ENCODE results near the gene ASB17. TPM values are rescaled to one million over a fixed set of nuclear protein-coding genes. Genes with fewer than 3 reads are reported as not detected.
"Not testable (repeated sequence)": the region's sequence is repeated elsewhere in the genome, so short reads cannot be mapped to it uniquely, and the experiment has no call there.

The ASB17 gene
- total RNA-seq, 1 donor from 2014 or later = not detected

DNA sequence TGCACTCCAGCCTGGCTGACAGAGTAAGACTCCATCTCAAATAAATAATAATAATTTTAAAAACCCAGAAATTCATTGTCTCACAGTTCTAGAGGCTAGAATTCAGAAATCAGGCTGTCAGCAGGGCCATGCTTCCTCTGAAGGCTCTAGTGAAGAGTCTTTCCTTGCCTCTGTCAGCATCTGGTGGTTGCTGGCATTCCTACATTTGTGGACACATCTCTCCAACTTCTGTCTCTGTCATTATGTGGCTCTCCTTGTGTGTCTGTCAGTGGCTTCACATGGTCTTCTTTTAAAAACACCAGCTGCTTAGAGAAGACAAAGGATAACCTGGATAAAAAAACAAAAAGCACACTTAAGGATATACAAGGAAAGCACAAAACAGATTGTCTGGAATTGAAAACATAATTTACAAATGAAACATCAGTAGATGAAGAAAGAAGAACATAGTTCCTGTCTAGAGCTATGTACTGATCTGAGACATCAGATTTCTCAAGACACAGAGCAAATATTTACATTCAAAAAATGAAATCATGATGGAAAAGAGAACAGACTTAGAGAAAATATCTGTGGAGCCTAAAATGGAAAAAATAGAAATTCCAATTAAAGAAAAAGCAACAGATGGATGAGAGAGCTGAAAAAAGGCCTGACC lies 32.7 kb upstream of the ASB17 start:
- Histone ChIP-seq H3K9me3 (no peaks in the 10 kb centered on the region), H3K4me3 (no peak overlapping the region), H3K27ac (no peak overlapping the region), H3K36me3 (no peaks in the 10 kb centered on the region), H3K27me3 (ENCODE audit: low read depth) (no peaks in the 10 kb centered on the region), H3K4me1 (no peaks in the 10 kb centered on the region)
- no peak for TF ChIP-seq CTCF (IDR thresholded peaks at IDR 0.05)
- intact Hi-C loops (cut with DNase I) = no loop called here
- ATAC-seq = no peak
- no peak for DNase-seq

GRCh38 chr1:75964110-75964759 lies 32.0 kb upstream of the ASB17 start:
- ATAC-seq; intact Hi-C loops (cut with DNase I); H3K27ac ChIP-seq: not testable (repeated sequence)

GRCh38 chr1:75954586-75954985 lies 22.4 kb upstream of the ASB17 start:
- H3K27me3 ChIP-seq (ENCODE audit: low read depth) = no peaks in the 10 kb centered on the region
- no peak for DNase-seq
- no peaks in the 10 kb centered on the region for H3K4me1 ChIP-seq
- TF ChIP-seq CTCF (IDR thresholded peaks at IDR 0.05) = no peak
- H3K4me3 ChIP-seq = no peak overlapping the region
- no peaks in the 10 kb centered on the region for H3K36me3 ChIP-seq
- no peak for ATAC-seq
- intact Hi-C loops (cut with DNase I) = no loop called here
- no peaks in the 10 kb centered on the region for H3K9me3 ChIP-seq
- H3K27ac ChIP-seq = no peak overlapping the region

More at GRCh38 chr1:75964110-75964759, 32.0 kb upstream of the ASB17 start:
- H3K4me1 ChIP-seq; H3K27me3 ChIP-seq (ENCODE audit: low read depth); H3K36me3 ChIP-seq; DNase-seq; H3K9me3 ChIP-seq; H3K4me3 ChIP-seq: not testable (repeated sequence)

DNA sequence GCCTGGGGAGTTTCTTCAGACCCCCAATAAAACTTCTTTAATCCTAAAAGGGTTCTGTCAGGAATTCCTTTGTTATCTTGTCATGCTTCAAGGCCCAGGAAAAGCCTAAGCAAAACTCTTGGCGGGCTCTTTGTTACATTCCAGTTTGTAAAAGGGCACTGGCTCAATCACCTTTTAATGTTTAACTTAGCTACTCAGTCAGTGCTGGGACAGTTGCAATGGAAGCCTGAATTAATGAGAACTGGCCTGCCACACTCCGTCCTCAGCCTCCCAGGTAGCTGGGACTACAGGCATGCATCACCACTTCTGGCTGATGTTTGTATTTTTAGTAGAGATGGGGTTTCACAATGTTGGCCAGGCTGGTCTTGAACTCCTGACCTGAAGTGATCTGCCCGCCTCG lies 21.3 kb upstream of the ASB17 start:
- Histone ChIP-seq H3K4me3 (no peak overlapping the region), H3K27ac (no peak overlapping the region), H3K36me3 (no peaks in the 10 kb centered on the region), H3K27me3 (ENCODE audit: low read depth) (no peaks in the 10 kb centered on the region), H3K9me3 (no peaks in the 10 kb centered on the region), H3K4me1 (no peaks in the 10 kb centered on the region)
- no peak for DNase-seq
- TF ChIP-seq CTCF (IDR thresholded peaks at IDR 0.05) = no peak
- no peak for ATAC-seq
- intact Hi-C loops (cut with DNase I) = no loop called here

GRCh38 chr1:75952016-75952415 lies 19.8 kb upstream of the ASB17 start:
- intact Hi-C loops (cut with DNase I) = no loop called here
- Histone ChIP-seq H3K27ac (no peak overlapping the region), H3K36me3 (no peaks in the 10 kb centered on the region), H3K4me1 (no peaks in the 10 kb centered on the region), H3K27me3 (ENCODE audit: low read depth) (no peaks in the 10 kb centered on the region), H3K9me3 (no peaks in the 10 kb centered on the region), H3K4me3 (no peak overlapping the region)
- DNase-seq (no peak), ATAC-seq (no peak)
- no peak for TF ChIP-seq CTCF (IDR thresholded peaks at IDR 0.05)

DNA sequence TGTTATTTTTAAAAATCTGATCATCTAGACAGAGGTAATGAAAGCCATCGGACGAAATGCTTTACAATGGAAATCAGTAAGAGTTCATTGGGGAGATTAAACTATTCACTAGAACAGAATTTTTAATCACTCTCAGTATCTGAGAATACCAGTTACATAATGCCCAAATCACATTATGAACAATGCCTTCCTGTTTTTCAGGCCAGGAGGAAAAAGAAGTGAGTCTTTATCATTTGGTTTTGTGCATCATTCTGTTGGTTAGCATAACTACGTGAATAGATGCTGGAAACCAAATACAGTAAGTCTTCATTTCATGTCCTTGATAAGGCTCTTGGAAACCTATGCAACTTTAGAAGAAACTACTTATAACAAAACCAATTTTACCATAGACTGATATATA lies 18.0 kb upstream of the ASB17 start:
- intact Hi-C loops (cut with DNase I) = no loop called here
- Histone ChIP-seq H3K9me3 (peaks cover 5% of the 10 kb centered on the region), H3K4me3 (no peak overlapping the region), H3K27me3 (ENCODE audit: low read depth) (no peaks in the 10 kb centered on the region), H3K27ac (no peak overlapping the region), H3K4me1 (no peaks in the 10 kb centered on the region), H3K36me3 (no peaks in the 10 kb centered on the region)
- TF ChIP-seq CTCF (IDR thresholded peaks at IDR 0.05) = no peak
- DNase-seq = no peak
- ATAC-seq = no peak

- H3K4me1 ChIP-seq; ATAC-seq; intact Hi-C loops (cut with DNase I); H3K27ac ChIP-seq; H3K36me3 ChIP-seq; DNase-seq; H3K4me3 ChIP-seq; H3K27me3 ChIP-seq (ENCODE audit: low read depth); H3K9me3 ChIP-seq: not testable (repeated sequence)
Observed at GRCh38 chr1:75943037-75943436, 10.8 kb upstream of the ASB17 start.
